Epithelial cell of esophagus (primary cell): ENCODE results near the gene OASL.
A peak's percentile ranks its signal among the peaks of the same experiment; 100 is the strongest.

Source experiments
- DNase-seq: peaks from one replicate; pipeline ENCODE4 v3.0.0; 2010; ENCODE audit warnings: low read depth
- H3K4me3 ChIP-seq: 2 replicates; pipeline ENCODE4 v1.5.1; 2011; ENCODE audit warnings: mild to moderate bottlenecking, low read length, control low read depth
- CTCF ChIP-seq: IDR thresholded peaks from 2 replicates; pipeline ENCODE4 v1.5.1; 2011; ENCODE audit warnings: low read depth, mild to moderate bottlenecking, low read length, control low read depth, inconsistent platforms; ENCODE audit not compliant: insufficient read depth; ENCODE audit errors: missing control alignments

Gene OASL

DNA sequence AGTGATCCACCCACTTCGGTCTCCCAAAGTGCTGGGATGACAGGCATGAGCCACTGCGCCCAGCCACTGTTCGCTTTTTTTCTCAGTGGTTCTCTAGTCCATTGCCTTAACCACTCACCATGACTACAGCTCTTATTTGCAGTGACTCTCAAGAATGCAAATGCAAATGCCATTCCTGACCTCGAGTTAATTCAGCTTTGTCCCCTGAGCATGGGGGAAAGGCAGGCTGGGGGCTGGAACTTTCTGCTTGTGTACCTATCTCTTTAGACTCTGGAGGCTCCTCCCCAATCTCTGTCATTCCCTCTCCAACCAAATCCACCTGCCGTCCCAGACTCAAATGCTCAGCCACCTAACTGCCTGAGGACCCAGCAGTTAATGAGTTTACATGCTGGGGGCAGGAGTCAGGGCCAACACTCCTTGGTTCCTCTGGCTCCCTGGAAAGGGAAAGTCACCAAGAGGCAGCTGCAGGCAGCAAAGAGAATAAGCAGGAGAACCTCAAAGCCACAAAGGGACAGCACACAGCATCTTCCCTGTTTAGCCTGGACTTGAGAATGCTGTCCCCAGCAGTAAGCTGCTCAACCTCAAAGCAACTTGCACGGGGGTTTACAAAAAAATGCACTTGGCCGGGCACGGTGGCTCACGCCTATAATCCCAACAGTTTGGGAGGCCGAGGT, 66.0 kb downstream of the OASL start:
- no peak for TF ChIP-seq CTCF
- no peak overlapping the region for H3K4me3 ChIP-seq
- DNase-seq, result no peak

DNA sequence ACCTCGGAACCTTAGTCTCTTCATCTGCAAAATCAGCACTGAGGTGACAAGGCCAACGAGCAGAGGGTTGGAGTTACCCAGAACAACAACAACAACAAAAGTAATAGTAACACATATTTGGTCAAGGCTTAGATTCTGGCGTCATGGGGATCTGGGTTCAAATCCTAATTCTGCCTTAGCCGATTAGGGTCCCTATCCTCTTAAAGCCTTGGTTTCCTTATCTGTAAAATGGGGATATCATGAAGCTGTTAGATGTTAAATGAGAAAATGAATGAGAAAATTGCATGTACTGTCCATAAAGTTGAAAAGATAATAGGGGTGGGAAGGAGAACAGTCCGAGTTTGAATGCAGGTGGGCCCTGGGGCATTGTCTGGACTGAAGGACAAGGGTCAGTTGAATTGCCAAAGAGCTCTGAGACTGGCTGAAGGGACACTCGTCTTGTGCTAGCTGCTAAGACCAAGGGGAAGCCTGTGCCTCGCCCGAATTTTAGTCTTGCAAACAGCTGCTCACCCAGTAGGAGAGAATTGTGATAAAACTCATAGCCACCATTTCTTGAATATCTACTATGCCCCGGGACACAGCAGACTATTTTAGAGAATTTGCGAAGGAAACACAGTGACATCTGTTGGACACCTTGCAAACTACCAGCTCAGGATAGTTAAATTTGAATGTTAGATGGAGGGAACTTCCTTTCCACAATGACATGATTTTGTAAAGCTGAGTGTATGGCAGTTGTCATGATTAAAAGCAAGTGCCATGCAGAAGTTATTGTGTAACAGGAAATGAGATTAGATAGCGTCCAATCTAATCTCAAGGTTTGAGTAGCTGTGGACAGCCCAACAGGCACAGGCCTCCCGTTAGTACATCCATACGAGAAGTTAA, 67.5 kb downstream of the OASL start:
- no peak overlapping the region for H3K4me3 ChIP-seq
- TF ChIP-seq CTCF, result peak; percentile 86
- peak; percentile 74 for DNase-seq

- TF ChIP-seq CTCF, result no peak
- no peak overlapping the region for H3K4me3 ChIP-seq
- no peak for DNase-seq
These were observed 68.7 kb downstream of the OASL start for GRCh38 chr12:120970310-120970709.
